AG04449 (cell line): ENCODE measurements around the gene PLCL1.

ENCODE experiments used
- CTCF ChIA-PET: fragments of 350-600 bp; formaldehyde crosslinking; extraction: SDS; loops from one replicate; lab custom pipeline; 2021; ENCODE audit warnings: antibody characterized with exemption; lab: Yijun Ruan, JAX
- POLR2A ChIA-PET: fragments of 400-600, 350-600 bp; formaldehyde crosslinking; extraction: SDS; loops from one replicate; lab custom pipeline; 2020; ENCODE audit warnings: antibody characterized with exemption, inconsistent platforms; lab: Yijun Ruan, JAX
- DNase-seq: peaks from one replicate; pipeline ENCODE4 v3.0.0-alpha.2; 2010; ENCODE audit warnings: low read depth, low spot score
- H3K4me3 ChIP-seq: 2 replicates; pipeline ENCODE4 v1.5.1; 2011; ENCODE audit warnings: low read depth, mild to moderate bottlenecking, control low read depth, low read length
- TF ChIP-seq, protein P1 (sequence below): IDR thresholded peaks from one replicate; pipeline ENCODE4 v1.5.1; 2011; ENCODE audit warnings: mild to moderate bottlenecking, moderate library complexity, low read length, control low read depth, inconsistent platforms; ENCODE audit not compliant: insufficient read depth; ENCODE audit errors: missing control alignments

PLCL1 gene

DNA sequence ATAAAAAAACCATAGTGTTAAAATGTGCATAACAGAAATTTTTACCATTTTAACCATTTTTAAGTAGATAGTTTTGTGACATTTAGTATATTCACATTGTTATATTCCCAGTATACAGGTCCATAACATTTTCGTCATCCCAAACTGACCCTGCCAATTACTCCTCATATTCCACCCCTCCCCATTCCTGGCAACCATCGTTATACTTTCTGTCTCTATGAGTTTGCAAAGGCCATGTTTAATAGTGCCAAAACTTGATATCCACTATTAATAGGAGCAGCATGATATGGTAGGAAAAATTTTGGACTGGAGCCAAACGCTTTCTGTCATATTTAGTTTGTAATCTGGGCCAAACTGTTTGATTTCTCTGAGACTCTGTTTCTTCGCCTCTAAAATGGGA, 30.9 kb downstream of the PLCL1 start:
- TF ChIP-seq, protein P1, sequence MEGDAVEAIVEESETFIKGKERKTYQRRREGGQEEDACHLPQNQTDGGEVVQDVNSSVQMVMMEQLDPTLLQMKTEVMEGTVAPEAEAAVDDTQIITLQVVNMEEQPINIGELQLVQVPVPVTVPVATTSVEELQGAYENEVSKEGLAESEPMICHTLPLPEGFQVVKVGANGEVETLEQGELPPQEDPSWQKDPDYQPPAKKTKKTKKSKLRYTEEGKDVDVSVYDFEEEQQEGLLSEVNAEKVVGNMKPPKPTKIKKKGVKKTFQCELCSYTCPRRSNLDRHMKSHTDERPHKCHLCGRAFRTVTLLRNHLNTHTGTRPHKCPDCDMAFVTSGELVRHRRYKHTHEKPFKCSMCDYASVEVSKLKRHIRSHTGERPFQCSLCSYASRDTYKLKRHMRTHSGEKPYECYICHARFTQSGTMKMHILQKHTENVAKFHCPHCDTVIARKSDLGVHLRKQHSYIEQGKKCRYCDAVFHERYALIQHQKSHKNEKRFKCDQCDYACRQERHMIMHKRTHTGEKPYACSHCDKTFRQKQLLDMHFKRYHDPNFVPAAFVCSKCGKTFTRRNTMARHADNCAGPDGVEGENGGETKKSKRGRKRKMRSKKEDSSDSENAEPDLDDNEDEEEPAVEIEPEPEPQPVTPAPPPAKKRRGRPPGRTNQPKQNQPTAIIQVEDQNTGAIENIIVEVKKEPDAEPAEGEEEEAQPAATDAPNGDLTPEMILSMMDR, result no peak
- POLR2A ChIA-PET, result no interaction called here
- DNase-seq, result no peak

DNA sequence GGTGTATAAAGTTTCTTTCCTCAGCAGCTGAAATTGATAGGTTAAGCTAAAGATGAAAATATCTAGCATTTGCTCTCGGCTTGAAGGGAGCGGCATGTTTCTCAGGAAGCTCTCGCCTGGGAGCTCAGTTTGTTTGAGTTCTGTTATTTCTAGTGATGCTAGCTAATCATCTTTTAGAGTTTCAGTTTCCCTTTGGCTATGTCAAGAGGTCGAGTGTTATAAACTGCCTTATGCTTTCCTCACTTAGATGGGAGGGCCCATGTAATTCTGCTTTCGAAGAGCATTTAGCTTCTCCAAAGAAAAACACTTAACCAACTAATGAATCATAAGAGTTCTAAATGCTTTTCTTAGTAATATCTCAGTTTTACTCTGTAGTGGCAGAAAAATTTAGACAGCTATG, 33.6 kb downstream of the PLCL1 start:
- ChIA-PET POLR2A (interaction anchor here (0.7 kb wide), 1 partner anchor 14 kb away, joined by 3 read pairs; no protein-coding TSS in a partner anchor), CTCF (interaction anchor here (0.9 to 1.8 kb wide), 5 partner anchors 9 to 459 kb away, joined by 3 to 5 read pairs (median 4); no protein-coding TSS in a partner anchor)
- TF ChIP-seq, protein P1, result no peak
- no peak for DNase-seq
- H3K4me3 ChIP-seq, result no peak overlapping the region

More for the DNA sequence above, 30.9 kb downstream of the PLCL1 start:
- CTCF ChIA-PET, result no interaction called here
- no peak overlapping the region for H3K4me3 ChIP-seq

DNA sequence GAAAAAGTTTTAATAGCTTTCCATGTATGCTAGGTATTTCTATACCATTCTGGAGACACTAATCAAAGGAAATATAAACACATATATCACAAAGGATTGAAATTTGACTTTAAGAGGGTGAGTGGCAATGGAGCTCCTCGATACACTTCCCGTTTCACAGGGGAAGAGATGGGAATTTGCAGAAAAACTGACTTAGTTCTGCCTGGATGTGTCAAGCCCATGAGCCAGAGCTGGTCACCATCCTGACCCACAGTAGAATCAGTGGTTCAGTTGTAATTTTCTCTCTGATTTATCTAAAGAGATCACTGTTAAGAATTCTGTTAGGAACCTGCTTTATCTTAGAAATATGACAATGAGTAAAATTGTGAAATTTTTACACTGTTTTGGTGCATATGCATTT, 34.2 kb downstream of the PLCL1 start:
- CTCF ChIA-PET, result interaction anchor here (0.9 to 1.8 kb wide), 5 partner anchors 8 to 459 kb away, joined by 3 to 5 read pairs (median 4); no protein-coding TSS in a partner anchor
- DNase-seq, result no peak
- H3K4me3 ChIP-seq, result no peak overlapping the region
- TF ChIP-seq, protein P1, result no peak
- POLR2A ChIA-PET, result interaction anchor here (0.7 kb wide), 1 partner anchor 15 kb away, joined by 3 read pairs; no protein-coding TSS in a partner anchor

DNA sequence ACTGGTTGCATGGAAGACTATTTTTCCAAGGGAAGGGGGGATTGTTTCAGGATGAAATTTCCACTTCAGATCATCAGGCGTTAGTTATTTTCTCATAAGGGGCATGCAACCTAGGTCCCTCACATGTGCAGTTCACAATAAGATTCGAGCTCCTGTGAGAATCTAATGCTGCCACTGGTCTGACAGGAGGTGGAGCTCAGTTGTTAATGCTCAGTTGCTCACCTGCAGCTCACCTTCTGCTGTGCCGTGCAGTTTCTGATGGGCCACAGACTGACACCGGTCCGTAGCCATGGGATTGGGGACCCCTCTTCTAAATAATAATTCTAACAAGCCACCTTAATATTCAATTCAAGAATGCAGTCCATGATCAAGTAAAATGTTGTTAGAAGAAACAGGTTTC, 34.9 kb downstream of the PLCL1 start:
- DNase-seq, result no peak
- CTCF ChIA-PET, result no interaction called here
- TF ChIP-seq, protein P1, result no peak
- no peak overlapping the region for H3K4me3 ChIP-seq
- POLR2A ChIA-PET, result no interaction called here

DNA sequence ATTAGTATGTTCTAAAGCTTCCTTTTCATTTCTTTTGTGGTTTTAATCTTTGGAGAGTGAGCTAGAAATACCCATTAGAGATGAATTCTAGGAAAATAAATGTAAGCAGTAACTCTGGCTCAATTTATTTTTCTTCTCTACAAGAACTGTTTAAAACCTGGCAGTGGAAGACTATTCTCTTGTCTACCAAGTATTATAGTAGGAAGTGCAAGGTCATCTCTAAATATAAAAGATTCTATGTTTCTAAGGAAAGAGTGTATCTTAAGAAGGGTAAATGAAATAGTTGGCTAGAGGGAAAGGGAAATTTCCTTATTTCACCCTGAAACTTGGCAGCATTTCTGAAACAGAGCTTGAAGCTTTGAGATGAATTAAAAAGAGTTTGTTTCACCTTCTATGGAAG, 35.5 kb downstream of the PLCL1 start:
- POLR2A ChIA-PET, result no interaction called here
- TF ChIP-seq, protein P1, result no peak
- no peak for DNase-seq
- H3K4me3 ChIP-seq, result no peak overlapping the region
- CTCF ChIA-PET, result no interaction called here

DNA sequence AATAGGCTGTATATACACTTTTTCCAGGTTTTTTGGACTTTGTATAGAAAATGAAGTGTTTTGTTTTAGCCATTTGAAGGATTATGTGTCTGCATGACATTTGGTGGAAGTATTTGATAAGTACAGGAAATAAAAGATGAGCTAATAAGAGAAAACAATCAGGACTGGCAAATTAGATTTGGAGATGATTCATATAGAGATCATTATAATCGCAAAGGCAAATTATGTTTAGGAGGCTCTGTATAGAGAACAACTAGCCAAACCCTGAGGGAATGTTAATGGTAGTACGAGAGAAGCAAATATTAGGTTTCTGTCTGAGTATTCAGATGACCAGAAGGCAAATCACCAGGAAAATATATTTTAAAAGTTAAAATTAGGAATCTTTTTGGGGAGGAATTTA, 41.7 kb downstream of the PLCL1 start:
- POLR2A ChIA-PET, result no interaction called here

More for the DNA sequence above, 41.7 kb downstream of the PLCL1 start:
- no peak overlapping the region for H3K4me3 ChIP-seq
- TF ChIP-seq, protein P1, result no peak
- no peak for DNase-seq
- CTCF ChIA-PET, result interaction anchor here (1.2 to 1.3 kb wide), 2 partner anchors 8 to 32 kb away, joined by 3 to 4 read pairs; no protein-coding TSS in a partner anchor
